Prostate gland (tissue), 2 donors: Measurements from ENCODE around the gene DOCK2. TPM values are rescaled to one million over a fixed set of nuclear protein-coding genes. Genes with fewer than 3 reads are reported as not detected.

Experiments
- DNase-seq: peaks from one replicate; pipeline ENCODE4 v3.0.0-alpha.2; 2019; ENCODE audit warnings: low spot score
- H3K27ac ChIP-seq, 2 donors: fragments of 200-600 bp; sonication (generic); 2 replicates each; pipeline ENCODE4 v1.5.1; 2017 to 2019
- H3K27me3 ChIP-seq: fragments of 200-600 bp; sonication (generic); replicated peaks from 2 replicates; pipeline ENCODE4 v1.5.1; 2019; ENCODE audit not compliant: insufficient read depth
- H3K36me3 ChIP-seq, 2 donors: fragments of 200-600 bp; sonication (generic); 1 replicate in 1 of 2; 2 replicates in 1 of 2; pipeline versions ENCODE4 v1.5.1 to v1.8.1; 2017 to 2019
- H3K4me1 ChIP-seq: fragments of 200-600 bp; sonication (generic); replicated peaks from 2 replicates; pipeline ENCODE4 v1.5.1; 2019
- H3K4me3 ChIP-seq, 2 donors: fragments of 200-600 bp; sonication (generic); 2 replicates each; pipeline ENCODE4 v1.5.1; 2017 to 2019
- H3K9me3 ChIP-seq: fragments of 200-600 bp; sonication (generic); 2 replicates; pipeline ENCODE4 v1.5.1; 2017
- POLR2A ChIP-seq: fragments of 450-650 bp; IDR thresholded peaks from one replicate; pipeline ENCODE4 v1.6.1; 2016; ENCODE audit warnings: antibody characterized with exemption, mild to moderate bottlenecking
- POLR2AphosphoS5 ChIP-seq: sonication (generic); formaldehyde crosslinking; IDR thresholded peaks from one replicate; pipeline ENCODE4 v1.6.1; 2017; ENCODE audit warnings: antibody characterized with exemption
- WGBS: methylation state at CpG from one replicate; pipeline ENCODE4 v1.1.5; 2018; 5-methylcytosine and 5-hydroxymethylcytosine counted together
- intact Hi-C: fragments of 100-400 bp; cut with DNase I; formaldehyde crosslinking; loops from one replicate; pipeline ENCODE4 v1.14.2; 2022
- total RNA-seq, 2 donors: library from RNA; depleted of rRNA; stranded (reverse); fragments of >200 nt; gene quantifications; one replicate each; pipeline ENCODE4 v1.1.0, GENCODE V29; 2016
- TF ChIP-seq, protein P1 (sequence below), 4 experiments: fragments of 200-600 bp in 2 of 4; fragments of 450-650 bp in 2 of 4; sonication (generic) in 2 of 4; IDR thresholded peaks; 1 replicate in 3 of 4; 2 replicates in 1 of 4; pipeline ENCODE4 v1.5.1; 2016 to 2019; ENCODE audit warnings: antibody characterized with exemption in 4 of 4, mild to moderate bottlenecking in 2 of 4, moderate library complexity in 2 of 4

Gene DOCK2
- total RNA-seq, 2 donors from 2014 or later = 2.5 to 6.2 TPM

DNA sequence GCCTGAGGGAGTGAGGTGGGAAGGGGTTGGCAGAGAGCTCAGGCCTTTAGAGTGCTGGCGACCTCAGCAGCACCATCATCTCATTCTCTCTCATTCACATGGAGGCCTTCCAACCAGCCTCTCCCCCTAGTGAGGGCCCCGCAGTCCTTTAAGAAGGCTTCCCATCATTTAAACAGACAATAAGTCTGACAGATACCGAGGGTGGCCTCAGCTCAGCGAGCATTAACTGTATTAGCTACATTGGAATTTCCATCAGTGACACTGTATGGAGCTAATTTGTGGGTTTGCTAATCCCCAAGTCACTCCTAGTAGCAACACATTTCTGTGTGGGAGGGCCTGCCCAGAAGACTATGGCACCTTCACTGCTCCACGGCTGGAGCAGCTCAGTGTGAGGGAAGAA is 267.4 kb downstream of the DOCK2 start:
- 63% methylated on average over 5 of the region's 5 CpGs for WGBS
- no peak for DNase-seq
- H3K9me3 ChIP-seq = no peaks in the 10 kb centered on the region
- TF ChIP-seq, protein P1, sequence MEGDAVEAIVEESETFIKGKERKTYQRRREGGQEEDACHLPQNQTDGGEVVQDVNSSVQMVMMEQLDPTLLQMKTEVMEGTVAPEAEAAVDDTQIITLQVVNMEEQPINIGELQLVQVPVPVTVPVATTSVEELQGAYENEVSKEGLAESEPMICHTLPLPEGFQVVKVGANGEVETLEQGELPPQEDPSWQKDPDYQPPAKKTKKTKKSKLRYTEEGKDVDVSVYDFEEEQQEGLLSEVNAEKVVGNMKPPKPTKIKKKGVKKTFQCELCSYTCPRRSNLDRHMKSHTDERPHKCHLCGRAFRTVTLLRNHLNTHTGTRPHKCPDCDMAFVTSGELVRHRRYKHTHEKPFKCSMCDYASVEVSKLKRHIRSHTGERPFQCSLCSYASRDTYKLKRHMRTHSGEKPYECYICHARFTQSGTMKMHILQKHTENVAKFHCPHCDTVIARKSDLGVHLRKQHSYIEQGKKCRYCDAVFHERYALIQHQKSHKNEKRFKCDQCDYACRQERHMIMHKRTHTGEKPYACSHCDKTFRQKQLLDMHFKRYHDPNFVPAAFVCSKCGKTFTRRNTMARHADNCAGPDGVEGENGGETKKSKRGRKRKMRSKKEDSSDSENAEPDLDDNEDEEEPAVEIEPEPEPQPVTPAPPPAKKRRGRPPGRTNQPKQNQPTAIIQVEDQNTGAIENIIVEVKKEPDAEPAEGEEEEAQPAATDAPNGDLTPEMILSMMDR (IDR thresholded peaks at IDR 0.05) = no peak
- TF ChIP-seq POLR2AphosphoS5 = no peak
- no peak for TF ChIP-seq POLR2A
- no peaks in the 10 kb centered on the region for H3K27me3 ChIP-seq
- H3K4me3 ChIP-seq = no peak overlapping the region
- H3K27ac ChIP-seq = no peak overlapping the region
- intact Hi-C loops = no loop called here
- H3K4me1 ChIP-seq = no peaks in the 10 kb centered on the region
- H3K36me3 ChIP-seq = no peaks in the 10 kb centered on the region

DNA sequence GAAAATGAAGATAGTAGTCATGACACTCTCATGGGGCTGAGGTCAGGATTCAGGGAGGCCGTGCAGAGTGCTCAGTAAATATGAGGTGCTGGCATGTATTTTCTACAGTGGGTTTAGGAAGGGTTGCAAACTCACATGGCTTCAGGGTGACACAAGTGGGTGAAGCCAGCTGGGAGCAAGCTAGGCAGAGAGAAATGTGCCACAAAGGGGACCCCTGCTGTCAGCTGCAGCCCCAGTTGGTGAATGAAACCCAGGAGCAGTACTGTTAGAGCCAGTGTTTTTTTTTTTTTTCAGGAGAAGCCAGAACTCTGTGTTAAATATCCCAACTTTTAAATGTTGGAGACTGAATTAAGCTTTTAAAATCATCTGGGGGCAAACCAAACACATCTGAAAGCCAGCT is 267.9 kb downstream of the DOCK2 start:
- Histone ChIP-seq H3K4me1 (no peaks in the 10 kb centered on the region), H3K27me3 (no peaks in the 10 kb centered on the region), H3K9me3 (no peaks in the 10 kb centered on the region), H3K4me3 (no peak overlapping the region), H3K27ac (no peak overlapping the region), H3K36me3 (no peaks in the 10 kb centered on the region)
- intact Hi-C loops = no loop called here
- TF ChIP-seq POLR2A (no peak), POLR2AphosphoS5 (no peak)
- TF ChIP-seq, protein P1 (IDR thresholded peaks at IDR 0.05) = no peak
- DNase-seq = no peak
- WGBS = 100% methylated on average over 1 of the region's 1 CpG

DNA sequence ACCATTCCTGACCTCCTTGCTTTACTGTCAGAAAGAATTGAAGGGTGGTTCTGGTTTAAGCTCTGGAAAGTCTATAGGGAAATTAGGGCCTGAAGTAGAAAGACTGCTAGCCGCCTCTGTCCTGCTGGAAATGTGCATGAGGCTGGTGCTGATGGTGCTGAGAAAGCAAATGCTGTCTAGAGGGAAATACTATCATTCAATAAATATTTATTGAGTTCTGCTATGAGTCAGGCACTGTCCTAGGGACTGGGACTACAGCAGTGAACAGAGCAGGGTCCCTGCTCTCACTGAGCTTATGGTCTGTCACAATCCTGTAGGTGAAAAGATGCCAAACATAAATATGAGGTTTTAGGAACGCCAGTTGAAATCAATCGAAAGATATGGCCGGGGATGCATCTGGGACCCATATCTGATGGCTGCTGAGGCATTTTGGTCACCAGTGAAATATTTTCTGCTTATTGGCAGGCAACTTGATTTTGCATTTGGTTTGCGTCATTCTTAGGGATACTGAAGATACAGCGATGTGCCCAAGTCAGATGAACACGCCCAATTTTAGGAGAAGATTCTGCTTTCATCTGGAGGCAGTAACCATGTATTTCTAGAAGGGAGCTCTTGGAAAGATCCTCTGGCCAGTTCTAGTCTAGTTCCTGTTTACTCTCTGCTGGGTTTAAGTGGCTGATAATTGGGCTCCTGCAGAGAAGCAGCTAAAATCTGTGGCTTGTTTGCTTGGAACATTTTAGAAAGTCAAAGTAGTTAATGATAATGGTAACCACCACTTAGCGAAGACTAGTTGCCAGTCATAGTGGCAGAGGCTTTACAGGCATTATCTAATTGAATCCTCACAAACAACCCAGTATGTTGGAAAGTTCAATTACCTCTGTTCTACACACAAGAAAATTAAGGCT is 269.9 kb downstream of the DOCK2 start:
- Histone ChIP-seq H3K4me3 (no peak overlapping the region), H3K4me1 (no peaks in the 10 kb centered on the region), H3K27me3 (no peaks in the 10 kb centered on the region), H3K9me3 (no peaks in the 10 kb centered on the region), H3K36me3 (no peaks in the 10 kb centered on the region), H3K27ac (no peak overlapping the region)
- TF ChIP-seq, protein P1 (IDR thresholded peaks at IDR 0.05) = no peak
- TF ChIP-seq POLR2A (no peak), POLR2AphosphoS5 (no peak)
- 85% methylated on average over 8 of the region's 8 CpGs for WGBS
- intact Hi-C loops = no loop called here
- DNase-seq = no peak

DNA sequence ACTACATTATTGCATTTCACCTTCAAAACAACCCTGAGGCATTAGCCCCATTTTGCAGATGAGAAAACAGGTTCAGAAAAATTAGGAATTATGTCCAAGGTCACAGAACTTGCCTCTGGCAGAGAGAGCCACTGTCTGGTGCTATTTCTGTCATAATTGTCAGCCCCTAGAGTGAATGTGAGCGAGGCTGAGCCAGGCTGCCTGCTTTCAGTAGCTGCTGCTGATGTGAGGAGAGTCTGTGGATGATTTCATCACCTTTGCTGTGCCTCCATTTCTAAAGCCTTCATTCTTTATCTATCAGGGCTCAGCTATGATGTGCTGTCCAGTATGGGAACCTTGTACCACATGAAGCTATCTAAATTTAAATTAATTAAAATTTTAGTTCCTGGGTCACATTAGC is 271.8 kb downstream of the DOCK2 start:
- Histone ChIP-seq H3K27ac (no peak overlapping the region), H3K9me3 (no peaks in the 10 kb centered on the region), H3K4me1 (no peaks in the 10 kb centered on the region), H3K27me3 (no peaks in the 10 kb centered on the region), H3K36me3 (no peaks in the 10 kb centered on the region), H3K4me3 (no peak overlapping the region)
- intact Hi-C loops = no loop called here
- WGBS = 89% methylated on average over 1 of the region's 1 CpG
- no peak for TF ChIP-seq POLR2A
- TF ChIP-seq POLR2AphosphoS5 = no peak
- TF ChIP-seq, protein P1 (IDR thresholded peaks at IDR 0.05) = no peak
- DNase-seq = no peak

DNA sequence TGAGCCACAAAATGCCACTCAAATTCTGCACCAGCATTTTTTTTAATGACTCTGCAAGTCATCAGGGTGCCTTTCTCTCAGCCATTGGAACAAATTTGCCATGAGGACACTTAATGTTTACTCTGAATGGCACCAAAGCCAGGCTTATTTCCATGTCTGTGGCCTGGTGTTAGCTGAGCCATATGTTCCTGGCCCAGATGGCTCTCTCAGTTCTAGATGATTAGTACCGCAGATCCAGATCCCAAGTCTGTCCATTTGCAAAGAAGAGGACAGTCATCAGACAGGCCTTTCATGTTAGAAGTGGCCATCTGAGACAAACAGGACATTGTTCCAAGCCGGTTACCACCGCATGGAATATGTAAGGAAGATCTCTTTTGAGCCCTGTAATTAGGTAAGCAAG is 272.9 kb downstream of the DOCK2 start:
- intact Hi-C loops = no loop called here
- TF ChIP-seq, protein P1 (IDR thresholded peaks at IDR 0.05) = no peak
- TF ChIP-seq POLR2AphosphoS5 (no peak), POLR2A (no peak)
- 80% methylated on average over 3 of the region's 3 CpGs for WGBS

More for the DNA sequence above, 272.9 kb downstream of the DOCK2 start:
- no peaks in the 10 kb centered on the region for H3K4me1 ChIP-seq
- no peaks in the 10 kb centered on the region for H3K9me3 ChIP-seq
- DNase-seq = no peak
- no peaks in the 10 kb centered on the region for H3K36me3 ChIP-seq
- H3K27ac ChIP-seq = no peak overlapping the region
- no peaks in the 10 kb centered on the region for H3K27me3 ChIP-seq
- no peak overlapping the region for H3K4me3 ChIP-seq
